ENCODE data around the gene DNAJC7. TPM values are rescaled to one million over a fixed set of nuclear protein-coding genes. Genes with fewer than 3 reads are reported as not detected.

DNAJC7 gene
- total and polyA plus RNA-seq, 8 donors, result 62.1 to 161 (median 137) TPM

GRCh38 chr17:42038221-42038973 is 21.2 kb upstream of the DNAJC7 start:
- peaks cover 4 to 8% of the 10 kb centered on the region in 2 donors for H3K4me1 ChIP-seq
- H3K27ac ChIP-seq, result no peak overlapping the region
- peaks cover 4 to 18% of the 10 kb centered on the region in 2 donors for H3K27me3 ChIP-seq
- no peaks in the 10 kb centered on the region for H3K9me3 ChIP-seq
- H3K36me3 ChIP-seq, result no peaks in the 10 kb centered on the region
- TF ChIP-seq CTCF (IDR thresholded peaks at IDR 0.05), result no peak
- ATAC-seq (no peak), DNase-seq (no peak)
- H3K4me3 ChIP-seq, result no peak overlapping the region
- intact Hi-C loops (cut with DNase I), result no loop called here

- intact Hi-C loops (cut with DNase I), result no loop called here
- no peak for ATAC-seq
- Histone ChIP-seq H3K36me3 (no peaks in the 10 kb centered on the region), H3K4me1 (no peaks in the 10 kb centered on the region), H3K9me3 (no peaks in the 10 kb centered on the region), H3K27ac (no peak overlapping the region), H3K27me3 (peaks cover 0 to 3% of the 10 kb centered on the region in 2 donors), H3K4me3 (no peak overlapping the region)
- no peak for DNase-seq
- TF ChIP-seq CTCF (IDR thresholded peaks at IDR 0.05), result no peak
Observed at GRCh38 chr17:42034059-42034458, 16.8 kb upstream of the DNAJC7 start.

GRCh38 chr17:42031584-42031983 is 14.3 kb upstream of the DNAJC7 start:
- DNase-seq, result no peak
- no peak for ATAC-seq

GRCh38 chr17:42028791-42029127 is 11.5 kb upstream of the DNAJC7 start:
- peaks cover 15 to 27% of the 10 kb centered on the region in 2 donors for H3K4me1 ChIP-seq
- no peak overlapping the region for H3K4me3 ChIP-seq
- H3K36me3 ChIP-seq, result peaks cover 0 to 5% of the 10 kb centered on the region in 2 donors
- ATAC-seq (no peak), DNase-seq (no peak)
- TF ChIP-seq CTCF (IDR thresholded peaks at IDR 0.05), result no peak
- H3K9me3 ChIP-seq, result no peaks in the 10 kb centered on the region
- intact Hi-C loops (cut with DNase I), result loop anchor here in 1 of 2 donors (10.0 kb wide), 1 partner anchor 86 kb away; the partner anchor contains the start of gene DHX58
- H3K27ac ChIP-seq, result no peak overlapping the region
- no peaks in the 10 kb centered on the region for H3K27me3 ChIP-seq

More at GRCh38 chr17:42031584-42031983, 14.3 kb upstream of the DNAJC7 start:
- Histone ChIP-seq H3K4me3 (no peak overlapping the region), H3K27ac (no peak overlapping the region), H3K9me3 (no peaks in the 10 kb centered on the region), H3K27me3 (no peaks in the 10 kb centered on the region), H3K4me1 (peaks cover 0 to 6% of the 10 kb centered on the region in 2 donors), H3K36me3 (no peaks in the 10 kb centered on the region)
- TF ChIP-seq CTCF (IDR thresholded peaks at IDR 0.05), result no peak
- intact Hi-C loops (cut with DNase I), result no loop called here

GRCh38 chr17:42027961-42028790 is 10.9 kb upstream of the DNAJC7 start:
- H3K36me3 ChIP-seq, result peaks cover 0 to 11% of the 10 kb centered on the region in 2 donors
- no peaks in the 10 kb centered on the region for H3K9me3 ChIP-seq
- H3K27ac ChIP-seq, result no peak overlapping the region
- ATAC-seq, result no peak
- H3K4me3 ChIP-seq, result no peak overlapping the region
- DNase-seq, result no peak
- no peaks in the 10 kb centered on the region for H3K27me3 ChIP-seq
- H3K4me1 ChIP-seq, result peaks cover 17 to 33% of the 10 kb centered on the region in 2 donors
- intact Hi-C loops (cut with DNase I), result loop anchor here in 1 of 2 donors (10.0 kb wide), 1 partner anchor 87 kb away; the partner anchor contains the start of gene DHX58
- no peak for TF ChIP-seq CTCF (IDR thresholded peaks at IDR 0.05)
